GM12864 (cell line): ENCODE measurements around the gene RELCH.
"Not testable (repeated sequence)": the region's sequence is repeated elsewhere in the genome, so short reads cannot be mapped to it uniquely, and the experiment has no call there.

Source experiments
- DNase-seq: peaks from one replicate; pipeline ENCODE4 v3.0.0-alpha.2; 2011; ENCODE audit warnings: low read depth
- H3K4me3 ChIP-seq: 2 replicates; pipeline ENCODE4 v1.5.1; 2011; ENCODE audit warnings: mild to moderate bottlenecking, low read depth, low read length, control low read depth
- TF ChIP-seq, protein P1 (sequence below): IDR thresholded peaks from 2 replicates; pipeline ENCODE4 v1.5.1; 2011; ENCODE audit warnings: low read depth, mild to moderate bottlenecking, moderate library complexity, low read length, control low read depth, inconsistent platforms; ENCODE audit errors: missing control alignments

RELCH gene

DNA sequence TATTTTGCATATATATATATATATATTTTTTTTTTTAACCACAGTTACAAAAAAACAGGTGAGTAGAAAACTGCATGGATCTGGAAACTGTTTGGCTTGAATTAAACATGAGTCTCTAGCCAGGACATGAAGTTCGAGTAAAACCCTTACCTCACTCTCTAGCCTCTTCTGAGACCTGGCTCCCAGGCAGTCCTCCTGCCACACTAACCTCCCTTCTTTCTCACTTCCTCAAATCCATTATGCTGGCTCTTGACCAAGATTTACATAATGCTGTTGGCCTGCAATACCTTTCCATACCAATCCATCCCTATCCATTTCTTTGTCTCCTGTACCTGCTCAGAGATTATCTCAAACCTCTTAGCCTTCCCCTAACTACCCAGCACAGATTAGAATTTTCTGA, 34.2 kb upstream of the RELCH start:
- TF ChIP-seq, protein P1, sequence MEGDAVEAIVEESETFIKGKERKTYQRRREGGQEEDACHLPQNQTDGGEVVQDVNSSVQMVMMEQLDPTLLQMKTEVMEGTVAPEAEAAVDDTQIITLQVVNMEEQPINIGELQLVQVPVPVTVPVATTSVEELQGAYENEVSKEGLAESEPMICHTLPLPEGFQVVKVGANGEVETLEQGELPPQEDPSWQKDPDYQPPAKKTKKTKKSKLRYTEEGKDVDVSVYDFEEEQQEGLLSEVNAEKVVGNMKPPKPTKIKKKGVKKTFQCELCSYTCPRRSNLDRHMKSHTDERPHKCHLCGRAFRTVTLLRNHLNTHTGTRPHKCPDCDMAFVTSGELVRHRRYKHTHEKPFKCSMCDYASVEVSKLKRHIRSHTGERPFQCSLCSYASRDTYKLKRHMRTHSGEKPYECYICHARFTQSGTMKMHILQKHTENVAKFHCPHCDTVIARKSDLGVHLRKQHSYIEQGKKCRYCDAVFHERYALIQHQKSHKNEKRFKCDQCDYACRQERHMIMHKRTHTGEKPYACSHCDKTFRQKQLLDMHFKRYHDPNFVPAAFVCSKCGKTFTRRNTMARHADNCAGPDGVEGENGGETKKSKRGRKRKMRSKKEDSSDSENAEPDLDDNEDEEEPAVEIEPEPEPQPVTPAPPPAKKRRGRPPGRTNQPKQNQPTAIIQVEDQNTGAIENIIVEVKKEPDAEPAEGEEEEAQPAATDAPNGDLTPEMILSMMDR = no peak
- H3K4me3 ChIP-seq = no peak overlapping the region
- no peak for DNase-seq

DNA sequence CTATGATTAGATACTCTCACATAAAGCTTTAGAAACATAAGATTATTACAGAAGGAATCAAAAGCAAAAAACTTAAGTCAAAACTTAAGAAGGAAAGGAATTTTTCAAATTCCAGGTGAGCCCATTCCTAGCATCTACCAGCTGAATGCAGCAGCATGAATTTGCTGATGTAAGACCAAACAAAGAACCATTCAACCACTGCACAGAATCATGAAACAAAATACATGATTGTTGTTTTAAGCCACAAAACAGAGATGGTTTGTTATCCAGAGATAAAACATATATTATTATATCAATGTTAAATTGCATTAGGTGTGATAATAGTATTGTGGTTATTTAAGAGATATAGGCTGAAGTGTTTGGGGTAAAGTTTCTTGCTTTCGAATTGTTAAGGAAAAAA, 29.2 kb upstream of the RELCH start:
- DNase-seq = no peak
- H3K4me3 ChIP-seq = no peak overlapping the region
- TF ChIP-seq, protein P1 = no peak

DNA sequence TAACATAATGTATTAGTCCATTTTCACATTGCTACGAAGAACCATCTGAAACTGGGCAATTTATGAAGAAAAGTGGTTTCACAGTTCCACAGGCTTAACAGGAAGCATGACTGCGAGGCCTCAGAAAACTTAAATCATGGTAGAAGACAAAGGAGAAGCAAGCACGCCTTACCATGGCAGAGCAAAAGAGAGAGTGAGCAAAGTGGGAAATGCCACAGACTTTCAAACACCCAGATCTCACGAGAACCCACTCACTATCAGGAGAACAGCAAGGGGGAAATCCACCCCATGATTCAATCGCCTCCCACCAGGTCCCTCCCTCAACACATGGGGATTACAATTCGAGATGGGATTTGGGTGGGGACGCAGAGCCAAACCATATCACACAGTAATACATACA, 22.7 kb upstream of the RELCH start:
- no peak overlapping the region for H3K4me3 ChIP-seq
- DNase-seq = no peak
- TF ChIP-seq, protein P1 = no peak

DNA sequence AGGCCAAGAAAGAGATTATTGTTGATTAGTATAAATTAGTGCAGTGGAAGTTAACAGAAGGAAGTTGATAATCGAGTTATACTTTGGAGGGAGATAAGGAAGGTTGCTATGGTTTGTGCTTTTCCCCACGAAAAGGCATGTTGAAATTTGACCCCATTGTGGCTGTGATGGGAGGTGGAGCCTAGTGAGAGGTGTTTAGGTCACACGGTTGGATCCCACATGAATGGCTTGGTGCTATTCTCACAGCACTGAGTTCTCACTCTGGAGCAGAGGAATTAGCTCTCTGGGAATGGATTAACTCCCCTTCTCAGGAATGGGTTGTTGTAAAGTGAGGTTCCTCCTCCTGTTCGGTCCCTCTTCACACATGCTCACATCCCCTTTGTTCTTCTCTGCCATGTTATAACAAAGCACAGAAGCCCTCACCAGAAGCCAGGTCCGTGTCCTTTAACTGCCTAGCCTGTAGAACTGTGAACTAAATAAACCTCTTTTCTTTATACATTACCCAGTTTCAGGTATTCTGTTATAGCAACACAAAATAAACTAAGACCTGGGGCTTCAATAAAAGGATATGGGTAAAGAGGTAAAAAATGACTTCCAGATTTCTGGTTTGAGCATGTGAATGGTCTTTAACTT, 22.1 kb upstream of the RELCH start:
- no peak overlapping the region for H3K4me3 ChIP-seq
- no peak for DNase-seq
- TF ChIP-seq, protein P1 = no peak

DNA sequence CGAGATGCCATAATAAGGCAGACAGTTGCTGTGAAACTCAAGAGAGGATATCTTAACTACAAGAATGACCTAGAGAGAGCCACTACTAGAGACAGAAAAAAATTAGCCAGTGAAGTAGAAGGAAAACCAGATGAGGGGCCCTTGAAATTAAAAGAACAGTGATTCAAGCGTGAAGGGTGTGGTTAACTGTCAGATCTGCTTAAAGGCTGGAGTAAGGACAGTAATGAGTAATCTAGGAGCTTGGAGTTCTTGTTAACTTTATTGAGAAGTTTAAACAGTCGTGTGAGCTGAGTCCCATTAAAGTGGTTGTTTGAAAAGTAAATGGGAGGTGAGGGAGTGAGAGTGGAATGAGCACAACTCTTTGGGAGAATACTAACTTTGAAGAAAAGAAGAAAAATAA, 21.5 kb upstream of the RELCH start:
- TF ChIP-seq, protein P1 = no peak
- H3K4me3 ChIP-seq = no peak overlapping the region
- DNase-seq = no peak

DNA sequence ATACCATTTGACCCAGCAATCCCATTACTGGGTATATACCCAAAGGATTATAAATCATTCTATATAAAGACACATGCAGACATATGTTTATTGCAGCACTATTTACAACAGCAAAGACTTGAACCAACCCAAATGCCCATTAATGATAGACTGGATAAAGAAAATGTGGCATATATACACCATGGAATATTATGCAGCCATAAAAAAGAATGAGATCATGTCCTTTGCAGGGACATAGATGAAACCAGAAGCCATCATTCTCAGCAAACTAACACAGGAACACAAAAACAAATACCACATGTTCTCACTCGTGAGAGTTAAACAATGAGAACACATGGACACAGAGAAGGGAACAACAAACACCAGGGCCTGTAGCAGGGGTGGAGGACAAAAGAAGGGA, 20.5 kb upstream of the RELCH start:
- not testable (repeated sequence) for DNase-seq, H3K4me3 ChIP-seq

DNA sequence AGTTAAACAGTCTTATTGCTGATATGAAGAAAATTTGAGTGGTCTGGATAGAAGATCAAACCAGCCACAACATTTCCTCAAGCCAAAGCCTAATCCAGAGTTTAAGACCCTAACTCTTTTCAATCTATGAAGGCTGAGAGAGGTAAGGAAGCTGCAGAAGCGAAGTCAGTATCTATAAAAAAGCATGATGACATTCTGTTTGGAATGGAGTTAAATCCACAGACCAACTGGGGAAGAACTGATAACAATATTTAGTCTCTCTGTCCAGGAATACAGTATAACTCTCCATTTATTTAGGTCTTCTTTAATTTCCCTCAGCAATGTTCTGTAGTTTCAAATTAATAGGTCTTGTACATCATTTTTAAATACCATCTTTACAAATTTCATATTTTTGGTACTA, 16.2 kb upstream of the RELCH start:
- TF ChIP-seq, protein P1 = no peak
- no peak for DNase-seq

More for the DNA sequence above, 16.2 kb upstream of the RELCH start:
- H3K4me3 ChIP-seq = no peak overlapping the region
